Mucosa of stomach (tissue), 1 donor: ENCODE results near the gene BCL2L15.

ENCODE experiments used
- H3K27me3 ChIP-seq: one replicate; pipeline ENCODE4 v1.7.0; 2013; ENCODE audit warnings: mild to moderate bottlenecking, low read length; ENCODE audit not compliant: control insufficient read depth, insufficient read depth
- H3K36me3 ChIP-seq: one replicate; pipeline ENCODE4 v1.7.0; 2013; ENCODE audit warnings: low read length; ENCODE audit not compliant: control insufficient read depth, insufficient read depth
- H3K4me1 ChIP-seq: one replicate; pipeline ENCODE4 v1.7.0; 2013; ENCODE audit warnings: mild to moderate bottlenecking, low read length; ENCODE audit not compliant: control insufficient read depth, insufficient read depth
- H3K4me3 ChIP-seq: one replicate; pipeline ENCODE4 v1.7.0; 2013; ENCODE audit warnings: low read length
- H3K9ac ChIP-seq: one replicate; pipeline ENCODE4 v1.7.0; 2013; ENCODE audit warnings: mild to moderate bottlenecking, low read length, moderate library complexity
- H3K9me3 ChIP-seq: one replicate; pipeline ENCODE4 v1.7.0; 2013; ENCODE audit warnings: mild to moderate bottlenecking, low read length, moderate library complexity; ENCODE audit not compliant: control insufficient read depth
- donor health status: Pancreatic carcinoma.

BCL2L15 gene

DNA sequence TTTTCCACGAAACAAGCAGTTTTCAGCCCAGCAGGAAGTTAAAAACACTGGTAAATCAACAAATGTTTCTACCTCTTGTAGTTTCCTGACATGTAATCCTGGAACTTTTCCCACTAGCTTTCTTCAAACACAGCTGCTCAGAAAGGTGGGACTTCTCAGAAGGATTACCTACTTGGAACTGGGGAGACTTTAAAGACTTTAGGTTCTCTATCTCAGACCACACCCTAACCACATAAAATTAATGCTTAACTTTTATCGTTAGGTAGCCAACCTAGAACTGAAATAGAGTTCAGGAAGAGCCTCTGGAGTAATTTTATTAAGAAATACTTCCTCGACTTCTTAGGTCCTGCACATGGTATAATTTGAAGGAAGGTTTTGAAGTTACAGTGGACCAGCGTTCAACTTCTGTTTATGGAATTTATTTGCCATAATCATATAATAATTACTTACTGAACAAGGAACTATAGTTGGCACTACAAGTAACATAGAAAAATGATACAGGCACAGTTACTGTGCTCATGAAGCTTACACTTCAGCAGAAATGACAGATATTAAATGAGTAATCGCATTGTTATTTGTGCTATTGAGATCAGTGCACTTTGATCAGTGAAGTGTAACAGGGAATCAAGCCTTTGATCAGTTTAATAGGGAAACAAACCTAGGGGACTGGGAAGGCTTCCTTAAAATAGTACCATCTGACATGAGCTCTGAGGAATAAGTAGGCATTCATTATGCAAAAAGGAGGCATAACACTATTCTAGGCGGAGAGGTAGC, at the start of gene BCL2L15:
TSS of gene BCL2L15 (minus strand) at position 180 of the 774 bp plus-strand sequence. CDS start 206 bp downstream, outside the sequence.
- Histone ChIP-seq H3K4me3 (peak within 1 kb of the TSS; percentile 21), H3K9ac (peak within 1 kb of the TSS; percentile 67), H3K4me1 (peaks cover 19% of the 10 kb centered on the region), H3K9me3 (no peaks in the 10 kb centered on the region), H3K36me3 (no peaks in the 10 kb centered on the region), H3K27me3 (no peaks in the 10 kb centered on the region)

DNA sequence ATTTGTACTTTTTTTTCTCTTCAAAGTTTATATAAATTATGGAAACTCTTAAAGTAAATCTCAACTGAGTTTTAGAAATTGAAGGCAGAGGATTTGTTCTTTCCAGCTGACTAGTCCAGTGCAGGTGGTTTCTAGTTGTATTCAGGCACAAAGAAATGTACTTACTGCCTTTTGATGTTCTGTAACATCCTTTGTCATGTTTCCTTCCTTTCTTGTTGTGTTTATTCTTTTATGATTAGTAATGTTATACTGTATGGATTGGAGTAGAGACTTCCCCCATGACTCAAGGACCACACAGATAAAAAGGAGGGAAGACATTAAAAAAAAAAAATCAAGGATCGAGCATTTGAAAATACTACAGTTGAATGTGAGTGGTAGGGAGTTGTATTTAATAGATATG, 49.8 kb upstream of the BCL2L15 start:
- Histone ChIP-seq H3K9ac (no peak overlapping the region), H3K9me3 (no peaks in the 10 kb centered on the region), H3K27me3 (no peaks in the 10 kb centered on the region), H3K36me3 (no peaks in the 10 kb centered on the region), H3K4me1 (peaks cover 6% of the 10 kb centered on the region), H3K4me3 (no peak overlapping the region)

DNA sequence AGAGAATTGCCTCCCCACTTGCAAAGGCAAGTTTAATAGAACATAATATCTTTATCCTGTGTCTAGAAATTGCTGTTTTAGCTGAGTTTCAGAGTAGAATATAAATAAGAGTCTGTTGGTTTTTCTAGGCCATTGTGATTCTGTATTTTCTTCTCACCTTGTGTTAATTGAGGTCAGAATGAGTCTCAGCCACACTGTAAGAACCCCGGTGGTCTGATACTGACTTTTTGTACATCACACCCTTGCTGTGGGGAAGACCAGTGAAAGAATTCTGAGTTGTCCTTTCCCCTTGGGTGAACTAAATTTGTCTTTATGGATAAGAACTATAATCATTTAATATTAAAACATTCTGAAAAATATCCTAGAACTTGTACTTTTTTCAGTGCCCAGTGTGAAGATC, 48.6 kb upstream of the BCL2L15 start:
- Histone ChIP-seq H3K9me3 (no peaks in the 10 kb centered on the region), H3K4me3 (no peak overlapping the region), H3K27me3 (no peaks in the 10 kb centered on the region), H3K36me3 (no peaks in the 10 kb centered on the region), H3K9ac (no peak overlapping the region), H3K4me1 (peaks cover 16% of the 10 kb centered on the region)

DNA sequence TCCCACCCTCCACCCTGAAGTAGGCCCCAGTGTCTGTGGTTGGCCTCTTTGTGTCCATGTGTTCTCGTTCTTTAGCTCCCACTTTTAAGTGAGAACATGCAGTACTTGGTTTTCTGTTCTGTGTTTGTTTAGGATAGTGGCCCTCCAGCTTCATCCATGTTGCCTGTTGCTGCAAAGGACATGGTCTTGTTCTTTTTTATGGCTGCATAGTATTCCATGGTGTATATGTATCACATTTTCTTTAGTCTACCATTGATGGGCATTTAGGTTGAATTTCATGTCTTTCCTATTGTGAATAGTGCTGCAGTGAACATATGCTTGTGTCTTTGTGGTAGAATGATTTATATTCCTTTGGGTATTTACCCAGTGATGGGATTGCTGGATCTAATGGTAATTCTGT, 47.8 kb upstream of the BCL2L15 start:
- Histone ChIP-seq H3K9ac (no peak overlapping the region), H3K4me1 (peaks cover 16% of the 10 kb centered on the region), H3K4me3 (no peak overlapping the region), H3K9me3 (no peaks in the 10 kb centered on the region), H3K27me3 (no peaks in the 10 kb centered on the region), H3K36me3 (no peaks in the 10 kb centered on the region)

DNA sequence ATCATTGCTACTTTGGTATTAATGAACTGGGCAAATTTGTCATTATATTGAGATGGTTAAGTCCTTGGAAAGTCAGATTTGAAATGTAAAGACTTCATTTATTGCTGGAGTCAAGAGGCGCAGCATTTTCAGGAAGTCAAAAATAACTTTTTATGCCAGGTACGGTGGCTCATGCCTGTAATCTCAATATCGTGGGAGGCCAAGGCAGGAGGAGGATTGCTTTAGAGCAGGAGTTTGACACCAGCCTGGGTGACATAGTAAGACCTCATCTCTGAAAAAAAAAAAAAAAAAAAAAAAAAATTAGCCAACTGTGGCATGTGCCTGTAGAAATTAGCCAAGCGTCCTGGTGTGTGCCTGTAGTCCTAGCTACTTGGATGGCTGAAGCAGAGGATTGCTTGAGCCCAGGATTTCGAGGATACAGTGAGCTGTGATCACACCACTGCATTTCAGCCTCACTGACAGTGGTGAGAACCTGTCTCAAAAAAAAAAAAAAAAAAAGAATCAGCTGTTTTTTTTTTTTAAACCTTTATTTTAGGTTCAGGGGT, 47.2 kb upstream of the BCL2L15 start:
- Histone ChIP-seq H3K4me1 (peaks cover 16% of the 10 kb centered on the region), H3K4me3 (no peak overlapping the region), H3K9ac (no peak overlapping the region), H3K9me3 (no peaks in the 10 kb centered on the region), H3K36me3 (no peaks in the 10 kb centered on the region), H3K27me3 (no peaks in the 10 kb centered on the region)

DNA sequence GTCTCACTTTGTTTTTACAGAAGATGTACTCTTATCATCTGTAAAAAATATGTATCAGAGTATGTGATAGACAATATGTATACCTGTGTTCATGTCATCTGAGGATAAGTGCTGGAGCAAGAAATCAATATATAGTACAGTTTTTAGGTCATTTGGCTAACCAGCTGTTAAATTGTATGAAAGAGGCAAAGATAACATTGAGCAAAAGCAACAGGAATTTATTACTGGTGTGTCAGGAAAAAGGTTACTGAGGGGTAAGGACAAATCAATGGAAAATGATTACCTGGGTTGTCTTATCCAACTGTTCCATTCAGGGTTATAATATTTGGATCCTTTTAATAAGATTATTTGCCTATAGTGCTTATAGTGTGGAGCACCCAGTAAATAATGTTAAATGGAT, 46.6 kb upstream of the BCL2L15 start:
- Histone ChIP-seq H3K9ac (no peak overlapping the region), H3K4me1 (peaks cover 16% of the 10 kb centered on the region), H3K36me3 (no peaks in the 10 kb centered on the region), H3K4me3 (no peak overlapping the region), H3K27me3 (no peaks in the 10 kb centered on the region), H3K9me3 (no peaks in the 10 kb centered on the region)

DNA sequence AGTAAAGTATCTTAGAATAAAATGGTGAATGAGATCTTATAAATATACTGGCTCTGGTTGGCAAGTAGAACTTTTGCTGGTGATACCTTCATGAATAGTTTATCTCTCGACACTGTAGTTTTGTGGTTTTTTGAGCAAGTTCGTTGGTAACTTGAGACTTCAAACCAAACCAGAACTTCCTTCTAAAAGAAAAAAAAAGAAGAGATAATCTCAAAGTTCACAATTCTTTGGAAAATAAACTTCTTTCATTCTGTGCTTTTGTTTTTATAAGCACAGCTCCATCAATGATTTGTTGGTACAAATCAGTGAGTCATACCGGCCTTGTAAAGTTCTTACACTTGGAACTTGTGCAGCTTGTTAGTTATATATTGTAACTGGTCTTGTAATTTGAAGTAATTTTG, 44.1 kb upstream of the BCL2L15 start:
- Histone ChIP-seq H3K4me1 (peaks cover 22% of the 10 kb centered on the region), H3K9ac (no peak overlapping the region), H3K27me3 (no peaks in the 10 kb centered on the region), H3K4me3 (no peak overlapping the region), H3K36me3 (no peaks in the 10 kb centered on the region), H3K9me3 (no peaks in the 10 kb centered on the region)

DNA sequence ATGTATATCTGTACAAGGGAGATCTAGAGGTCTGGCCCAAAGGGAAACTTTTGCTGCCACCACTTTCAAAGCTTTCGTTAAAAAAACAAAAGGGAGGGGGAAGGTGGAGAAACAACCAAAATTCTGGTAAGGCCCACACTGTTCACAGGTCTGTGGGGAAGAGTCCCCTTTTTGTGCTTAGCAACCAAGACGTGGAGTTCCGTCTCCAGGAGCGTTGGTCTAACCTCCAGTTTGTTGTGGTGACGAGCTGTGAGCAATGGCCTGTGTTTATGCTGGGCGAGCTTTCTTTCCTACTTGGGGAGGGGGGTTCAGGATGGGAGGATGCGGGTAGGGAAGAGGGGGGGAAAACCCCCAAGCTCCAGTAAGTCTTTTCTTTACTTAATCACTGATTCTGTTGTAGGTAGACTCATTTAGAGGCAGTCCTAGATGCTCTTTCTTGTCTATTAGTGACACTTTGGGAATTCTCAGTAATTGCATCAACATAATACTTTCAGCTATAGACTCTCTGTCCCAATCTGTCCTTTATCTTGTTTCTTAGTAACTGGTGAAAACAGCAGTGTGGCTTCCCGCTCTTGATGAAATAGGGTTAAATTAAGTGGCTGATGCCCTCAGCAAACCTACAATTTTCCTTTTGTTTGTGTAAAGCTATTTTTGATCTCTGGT, 43.2 kb upstream of the BCL2L15 start:
- Histone ChIP-seq H3K27me3 (no peaks in the 10 kb centered on the region), H3K4me3 (peak overlapping the region; percentile 48), H3K9ac (peak overlapping the region; percentile 97), H3K36me3 (no peaks in the 10 kb centered on the region), H3K9me3 (no peaks in the 10 kb centered on the region), H3K4me1 (peaks cover 22% of the 10 kb centered on the region)

DNA sequence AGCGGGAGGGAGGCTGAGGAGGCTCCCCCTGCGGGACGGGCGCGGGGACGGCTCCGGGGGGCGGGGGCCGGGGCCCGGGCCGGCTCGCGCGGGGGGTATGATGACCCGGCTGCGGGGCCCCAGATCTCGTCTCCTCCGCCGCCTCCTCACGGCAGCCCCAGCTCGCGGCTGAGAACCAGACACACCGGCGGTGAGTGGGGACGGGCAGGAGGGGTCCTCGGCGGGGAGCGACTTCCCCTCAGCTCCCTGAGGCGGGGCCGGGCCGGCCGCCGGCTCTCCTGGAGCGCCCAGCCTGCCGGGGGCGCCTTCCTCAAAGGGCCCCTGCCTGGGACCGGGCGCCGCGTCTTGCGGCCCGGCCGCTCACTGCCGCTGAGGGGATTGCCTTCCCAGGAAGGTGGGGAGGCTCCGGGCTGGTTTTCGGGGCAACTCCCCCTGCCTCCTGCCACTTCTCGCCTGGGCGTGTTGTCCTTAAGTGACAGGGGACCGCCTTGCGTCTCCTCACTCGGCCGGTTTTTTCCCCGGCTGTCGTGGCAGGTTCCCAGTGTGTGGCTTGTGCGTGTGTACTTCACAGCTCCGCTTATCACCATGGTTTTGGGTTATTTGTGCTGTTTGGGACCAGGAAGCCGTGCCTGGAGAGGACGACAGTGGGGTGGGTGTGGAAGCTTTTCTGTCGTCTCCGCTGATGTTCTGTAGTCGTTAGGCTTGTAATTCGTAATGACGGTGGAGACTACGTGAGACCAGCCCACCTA, 42.5 kb upstream of the BCL2L15 start:
- H3K9me3 ChIP-seq: no peaks in the 10 kb centered on the region
- no peaks in the 10 kb centered on the region for H3K27me3 ChIP-seq
- peaks cover 22% of the 10 kb centered on the region for H3K4me1 ChIP-seq
- peak overlapping the region; percentile 81 for H3K4me3 ChIP-seq
- H3K9ac ChIP-seq: peak overlapping the region; percentile 97
- no peaks in the 10 kb centered on the region for H3K36me3 ChIP-seq

DNA sequence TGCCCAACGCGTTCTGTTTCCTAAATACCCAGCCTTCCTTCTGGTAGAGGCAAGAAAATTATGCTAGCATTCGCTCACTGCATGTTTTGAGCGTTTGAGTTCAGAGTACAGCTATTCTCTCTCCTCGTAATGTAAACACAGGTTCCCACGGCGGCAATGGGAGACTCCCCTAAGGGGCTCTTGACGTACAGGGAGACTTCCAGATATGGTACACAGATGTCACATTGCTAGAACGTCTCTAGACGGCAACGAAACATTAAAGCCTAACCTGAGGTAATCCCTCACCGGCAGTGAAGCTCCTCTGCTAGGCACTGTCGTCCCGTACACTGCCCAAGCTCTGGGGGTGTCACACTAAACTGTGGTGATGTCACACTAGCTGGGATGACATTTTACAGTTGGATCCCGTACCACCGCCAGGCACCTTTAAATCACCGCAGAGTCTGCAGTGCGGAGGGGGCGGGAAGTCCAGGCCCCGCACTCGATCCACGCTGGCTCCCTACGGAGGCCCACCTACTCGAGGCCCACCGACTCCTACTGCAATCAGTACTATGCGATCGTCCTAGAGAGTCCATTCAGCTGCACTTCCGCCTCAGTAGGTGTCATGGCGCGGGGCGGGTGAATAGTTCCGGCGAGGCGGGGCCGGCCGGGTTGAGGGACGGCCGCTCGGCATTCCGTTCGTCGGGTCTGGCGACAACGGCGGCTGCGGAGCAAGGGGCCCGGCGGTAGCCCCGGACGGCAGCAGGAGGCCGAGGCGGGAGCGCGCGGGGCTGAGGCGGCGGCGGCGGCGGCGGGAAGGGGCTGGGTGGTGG, 41.8 kb upstream of the BCL2L15 start, which contains the start of gene HIPK1:
TSS of gene HIPK1 (plus strand) at position 384 of the 809 bp plus-strand sequence.
- Histone ChIP-seq H3K4me1 (peaks cover 19% of the 10 kb centered on the region), H3K4me3 (peak within 1 kb of the TSS; percentile 81), H3K9me3 (no peaks in the 10 kb centered on the region), H3K27me3 (no peaks in the 10 kb centered on the region), H3K9ac (peak within 1 kb of the TSS; percentile 97), H3K36me3 (no peaks in the 10 kb centered on the region)

DNA sequence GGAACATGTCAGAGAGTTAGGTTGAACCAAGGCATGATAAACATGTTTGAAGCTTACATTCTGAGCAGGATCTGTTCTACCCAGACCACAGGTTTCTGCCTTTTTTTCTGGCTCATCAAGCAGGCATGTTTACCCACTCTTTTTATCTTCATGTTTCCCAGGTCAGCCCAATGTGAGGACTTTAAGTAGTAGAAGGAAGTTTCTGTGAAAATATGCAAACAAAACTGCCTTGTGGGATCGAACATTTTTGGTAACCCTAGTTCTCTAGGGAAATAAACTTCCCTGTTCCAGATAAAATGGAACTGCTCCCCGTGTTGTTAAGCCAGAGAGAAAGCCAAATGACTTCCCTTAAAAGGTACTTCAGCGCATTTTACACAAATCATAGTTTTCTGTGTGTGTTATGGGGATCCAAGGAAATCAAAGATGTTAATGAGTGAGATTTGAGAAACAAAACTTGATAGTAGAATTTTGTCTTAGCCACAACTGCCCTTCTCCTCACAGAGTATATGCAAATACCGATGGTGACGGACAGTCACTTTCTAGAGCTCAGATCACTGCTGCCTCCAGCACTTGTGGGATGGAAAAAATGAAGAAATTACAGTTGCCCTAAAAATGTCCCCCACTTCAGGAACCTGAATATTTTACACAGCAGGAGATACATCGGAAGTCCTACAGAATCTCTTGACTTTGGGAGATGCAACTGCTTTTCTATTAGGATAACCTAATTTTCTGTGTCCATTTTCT, 41.0 kb upstream of the BCL2L15 start:
- H3K4me3 ChIP-seq: peak overlapping the region; percentile 81
- no peaks in the 10 kb centered on the region for H3K27me3 ChIP-seq
- H3K36me3 ChIP-seq: no peaks in the 10 kb centered on the region
- H3K9ac ChIP-seq: peak overlapping the region; percentile 97
- peaks cover 16% of the 10 kb centered on the region for H3K4me1 ChIP-seq
- H3K9me3 ChIP-seq: no peaks in the 10 kb centered on the region
